C4-2B (cell line): ENCODE results near the gene RPL12.

Source experiments
- ZFX ChIP-seq: fragments of 450-650 bp; IDR thresholded peaks from 2 replicates; pipeline ENCODE4 v1.6.1; 2017
- TF ChIP-seq, protein P1 (sequence below): fragments of 450-650 bp; conservative IDR thresholded peaks from 2 replicates; pipeline ENCODE4 v1.5.1; 2017; ENCODE audit warnings: mild to moderate bottlenecking

DNA sequence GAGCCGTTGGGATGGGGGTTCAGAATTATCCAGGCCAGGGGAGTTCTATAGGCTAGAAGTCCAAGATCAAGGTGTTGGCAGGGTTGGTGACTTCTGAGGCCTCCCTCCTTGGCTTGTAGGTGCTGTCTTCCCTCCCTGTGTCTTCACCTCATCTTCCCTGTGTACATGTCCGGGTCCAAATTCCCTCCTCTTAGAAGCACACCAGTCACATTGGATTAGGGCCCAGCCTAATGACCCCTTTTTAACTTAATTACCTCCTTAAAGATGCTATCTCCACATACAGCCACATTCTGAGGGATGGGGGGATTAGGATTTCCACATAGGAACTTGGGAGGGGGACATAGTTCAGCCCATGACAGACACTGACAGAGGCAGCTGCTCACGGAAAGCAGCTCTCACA lies 12.2 kb upstream of the RPL12 start:
- TF ChIP-seq, protein P1, sequence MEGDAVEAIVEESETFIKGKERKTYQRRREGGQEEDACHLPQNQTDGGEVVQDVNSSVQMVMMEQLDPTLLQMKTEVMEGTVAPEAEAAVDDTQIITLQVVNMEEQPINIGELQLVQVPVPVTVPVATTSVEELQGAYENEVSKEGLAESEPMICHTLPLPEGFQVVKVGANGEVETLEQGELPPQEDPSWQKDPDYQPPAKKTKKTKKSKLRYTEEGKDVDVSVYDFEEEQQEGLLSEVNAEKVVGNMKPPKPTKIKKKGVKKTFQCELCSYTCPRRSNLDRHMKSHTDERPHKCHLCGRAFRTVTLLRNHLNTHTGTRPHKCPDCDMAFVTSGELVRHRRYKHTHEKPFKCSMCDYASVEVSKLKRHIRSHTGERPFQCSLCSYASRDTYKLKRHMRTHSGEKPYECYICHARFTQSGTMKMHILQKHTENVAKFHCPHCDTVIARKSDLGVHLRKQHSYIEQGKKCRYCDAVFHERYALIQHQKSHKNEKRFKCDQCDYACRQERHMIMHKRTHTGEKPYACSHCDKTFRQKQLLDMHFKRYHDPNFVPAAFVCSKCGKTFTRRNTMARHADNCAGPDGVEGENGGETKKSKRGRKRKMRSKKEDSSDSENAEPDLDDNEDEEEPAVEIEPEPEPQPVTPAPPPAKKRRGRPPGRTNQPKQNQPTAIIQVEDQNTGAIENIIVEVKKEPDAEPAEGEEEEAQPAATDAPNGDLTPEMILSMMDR = no peak
- no peak for TF ChIP-seq ZFX
